Stimulated activated CD8-positive, alpha-beta memory T cell treated with anti-CD3 and anti-CD28 coated beads, Interleukin-12 subunit alpha, Interleukin-12 subunit beta, amount 100 ng/mL, for 4 hours (primary cell): Measurements from ENCODE around the gene ADAM22.

ENCODE experiments used
- DNase-seq: peaks from one replicate; pipeline ENCODE4 v3.0.0-alpha.2; 2020; ENCODE audit warnings: low read depth

Gene ADAM22

GRCh38 chr7:88218429-88218745, 284.3 kb downstream of the ADAM22 start:
- no peak for DNase-seq

- peak; percentile 9 for DNase-seq
These were observed 285.0 kb downstream of the ADAM22 start for GRCh38 chr7:88218836-88219605.

- DNase-seq: peak; percentile 87
These were observed 286.0 kb downstream of the ADAM22 start, which contains the start of gene SRI for GRCh38 chr7:88219781-88220747. TSS of gene SRI (minus strand) at chr7:88220038. CDS start at chr7:88220026, 12 bp downstream.

GRCh38 chr7:88223265-88223664, 289.2 kb downstream of the ADAM22 start:
- DNase-seq: no peak

GRCh38 chr7:88224601-88225275, 290.7 kb downstream of the ADAM22 start:
- no peak for DNase-seq

- no peak for DNase-seq
These were observed 292.1 kb downstream of the ADAM22 start for GRCh38 chr7:88226201-88226600.

GRCh38 chr7:88226886-88227516, 292.9 kb downstream of the ADAM22 start:
- no peak for DNase-seq

GRCh38 chr7:88229302-88229995, 295.4 kb downstream of the ADAM22 start:
- no peak for DNase-seq

- DNase-seq: no peak
These were observed 296.6 kb downstream of the ADAM22 start for GRCh38 chr7:88230646-88231045.

- no peak for DNase-seq
These were observed 299.8 kb downstream of the ADAM22 start for GRCh38 chr7:88233828-88234227.

- no peak for DNase-seq
These were observed 305.8 kb downstream of the ADAM22 start for GRCh38 chr7:88239852-88240251.

- no peak for DNase-seq
These were observed 309.4 kb downstream of the ADAM22 start for GRCh38 chr7:88243345-88243909.

GRCh38 chr7:88244258-88244657, 310.2 kb downstream of the ADAM22 start:
- DNase-seq: no peak
